Nephron progenitor cell (in vitro differentiated cells): Measurements from ENCODE around the gene PCNX2.

Experiments used
- DNase-seq: peaks from one replicate; pipeline ENCODE4 v3.0.0; 2021
- H3K27ac Mint-ChIP-seq: 2 replicates; pipeline ENCODE4 v1.8.0; 2021; ENCODE audit warnings: mild to moderate bottlenecking, moderate library complexity, mixed read lengths
- H3K27me3 Mint-ChIP-seq: 2 replicates; pipeline ENCODE4 v1.8.0; 2021; ENCODE audit warnings: mild to moderate bottlenecking, low read depth, mixed read lengths; ENCODE audit not compliant: poor library complexity
- H3K36me3 Mint-ChIP-seq: 2 replicates; pipeline ENCODE4 v1.8.0; 2021; ENCODE audit warnings: low read depth, mixed read lengths
- H3K4me1 Mint-ChIP-seq: 2 replicates; pipeline ENCODE4 v1.8.0; 2021; ENCODE audit warnings: mixed read lengths
- H3K4me3 Mint-ChIP-seq: 2 replicates; pipeline ENCODE4 v1.8.0; 2021; ENCODE audit warnings: mild to moderate bottlenecking, moderate library complexity, mixed read lengths
- H3K9me3 Mint-ChIP-seq: 2 replicates; pipeline ENCODE4 v1.8.0; 2021; ENCODE audit warnings: mild to moderate bottlenecking, moderate library complexity, mixed read lengths
- TF ChIP-seq, protein P1 (sequence below): fragments of 200-600 bp; sonication (generic); IDR thresholded peaks from 2 replicates; pipeline ENCODE4 v1.5.0; 2021; ENCODE audit warnings: antibody characterized with exemption

The PCNX2 gene

DNA sequence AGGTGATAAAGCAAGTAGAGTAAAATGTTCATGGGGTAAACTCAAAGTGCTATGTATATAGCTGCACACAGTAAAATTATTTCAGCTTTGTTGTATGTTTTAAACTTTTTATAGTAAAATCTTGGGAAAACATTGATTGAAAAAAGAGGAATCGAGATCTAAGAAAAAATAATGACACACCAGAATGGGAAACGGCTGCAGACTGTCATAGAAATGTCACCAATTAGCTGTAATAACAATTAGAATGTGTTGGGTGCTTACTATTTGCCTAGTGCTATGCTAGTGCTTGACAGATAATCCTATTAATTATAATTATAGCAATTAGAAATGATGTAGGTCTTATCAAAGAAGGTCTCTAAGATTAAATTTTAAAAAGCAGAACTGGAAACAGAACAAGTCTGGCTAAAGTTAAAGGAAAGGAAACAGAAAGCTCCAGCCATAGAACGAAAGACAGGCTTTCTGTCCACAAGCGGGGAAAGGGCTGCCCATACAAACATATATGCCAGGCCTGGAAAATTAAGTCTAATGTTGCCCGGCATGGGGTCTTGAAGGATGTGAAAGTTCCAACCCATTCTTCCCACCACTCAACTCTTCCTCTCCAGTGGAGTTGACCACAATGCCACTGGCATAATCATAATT lies 5.0 kb downstream of the PCNX2 start:
- Mint-ChIP-seq H3K36me3 (peaks cover 10% of the 10 kb centered on the region), H3K4me1 (peaks cover 7% of the 10 kb centered on the region), H3K27ac (no peak overlapping the region), H3K9me3 (no peaks in the 10 kb centered on the region), H3K4me3 (no peak overlapping the region), H3K27me3 (no peaks in the 10 kb centered on the region)
- TF ChIP-seq, protein P1, sequence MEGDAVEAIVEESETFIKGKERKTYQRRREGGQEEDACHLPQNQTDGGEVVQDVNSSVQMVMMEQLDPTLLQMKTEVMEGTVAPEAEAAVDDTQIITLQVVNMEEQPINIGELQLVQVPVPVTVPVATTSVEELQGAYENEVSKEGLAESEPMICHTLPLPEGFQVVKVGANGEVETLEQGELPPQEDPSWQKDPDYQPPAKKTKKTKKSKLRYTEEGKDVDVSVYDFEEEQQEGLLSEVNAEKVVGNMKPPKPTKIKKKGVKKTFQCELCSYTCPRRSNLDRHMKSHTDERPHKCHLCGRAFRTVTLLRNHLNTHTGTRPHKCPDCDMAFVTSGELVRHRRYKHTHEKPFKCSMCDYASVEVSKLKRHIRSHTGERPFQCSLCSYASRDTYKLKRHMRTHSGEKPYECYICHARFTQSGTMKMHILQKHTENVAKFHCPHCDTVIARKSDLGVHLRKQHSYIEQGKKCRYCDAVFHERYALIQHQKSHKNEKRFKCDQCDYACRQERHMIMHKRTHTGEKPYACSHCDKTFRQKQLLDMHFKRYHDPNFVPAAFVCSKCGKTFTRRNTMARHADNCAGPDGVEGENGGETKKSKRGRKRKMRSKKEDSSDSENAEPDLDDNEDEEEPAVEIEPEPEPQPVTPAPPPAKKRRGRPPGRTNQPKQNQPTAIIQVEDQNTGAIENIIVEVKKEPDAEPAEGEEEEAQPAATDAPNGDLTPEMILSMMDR = no peak
- DNase-seq = no peak

DNA sequence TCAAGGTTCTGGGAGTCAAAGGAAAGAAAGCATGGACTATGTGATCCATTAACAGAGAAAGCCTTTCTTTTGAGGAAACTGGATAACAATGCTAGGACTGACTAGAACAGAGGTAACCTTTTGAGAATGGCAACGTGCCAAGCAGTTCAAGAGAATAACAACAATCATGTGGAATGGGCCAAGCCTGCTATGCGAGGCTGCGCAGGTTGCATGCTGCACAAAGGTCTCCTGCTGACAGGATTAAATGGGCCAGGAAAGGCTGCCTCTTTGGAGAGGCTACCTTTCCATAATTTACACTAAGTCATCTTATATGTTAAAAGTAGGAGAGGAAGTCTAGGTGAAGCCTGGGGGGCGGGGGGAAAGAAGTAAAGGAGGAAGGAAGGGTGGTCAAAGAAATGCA lies 5.8 kb downstream of the PCNX2 start:
- TF ChIP-seq, protein P1 = no peak
- no peak overlapping the region for H3K27ac Mint-ChIP-seq
- H3K36me3 Mint-ChIP-seq = peaks cover 10% of the 10 kb centered on the region
- peaks cover 2% of the 10 kb centered on the region for H3K4me1 Mint-ChIP-seq
- H3K27me3 Mint-ChIP-seq = no peaks in the 10 kb centered on the region
- no peaks in the 10 kb centered on the region for H3K9me3 Mint-ChIP-seq
- no peak overlapping the region for H3K4me3 Mint-ChIP-seq
- DNase-seq = no peak

GRCh38 chr1:233282582-233282886 lies 13.0 kb downstream of the PCNX2 start:
- TF ChIP-seq, protein P1 = no peak
- H3K4me3 Mint-ChIP-seq = no peak overlapping the region
- DNase-seq = no peak
- no peaks in the 10 kb centered on the region for H3K9me3 Mint-ChIP-seq
- no peaks in the 10 kb centered on the region for H3K4me1 Mint-ChIP-seq
- peaks cover 2% of the 10 kb centered on the region for H3K36me3 Mint-ChIP-seq
- no peaks in the 10 kb centered on the region for H3K27me3 Mint-ChIP-seq
- no peak overlapping the region for H3K27ac Mint-ChIP-seq

GRCh38 chr1:233281711-233282581 lies 13.6 kb downstream of the PCNX2 start:
- H3K4me1 Mint-ChIP-seq = no peaks in the 10 kb centered on the region
- no peak for DNase-seq
- peak overlapping the region; percentile 41 for H3K27ac Mint-ChIP-seq
- no peak overlapping the region for H3K4me3 Mint-ChIP-seq
- H3K36me3 Mint-ChIP-seq = no peaks in the 10 kb centered on the region
- H3K27me3 Mint-ChIP-seq = no peaks in the 10 kb centered on the region
- no peaks in the 10 kb centered on the region for H3K9me3 Mint-ChIP-seq
- TF ChIP-seq, protein P1 = no peak

GRCh38 chr1:233279971-233280370 lies 15.6 kb downstream of the PCNX2 start:
- DNase-seq = no peak
- Mint-ChIP-seq H3K4me3 (no peak overlapping the region), H3K36me3 (no peaks in the 10 kb centered on the region), H3K4me1 (no peaks in the 10 kb centered on the region), H3K9me3 (no peaks in the 10 kb centered on the region), H3K27ac (no peak overlapping the region), H3K27me3 (no peaks in the 10 kb centered on the region)
- TF ChIP-seq, protein P1 = no peak

DNA sequence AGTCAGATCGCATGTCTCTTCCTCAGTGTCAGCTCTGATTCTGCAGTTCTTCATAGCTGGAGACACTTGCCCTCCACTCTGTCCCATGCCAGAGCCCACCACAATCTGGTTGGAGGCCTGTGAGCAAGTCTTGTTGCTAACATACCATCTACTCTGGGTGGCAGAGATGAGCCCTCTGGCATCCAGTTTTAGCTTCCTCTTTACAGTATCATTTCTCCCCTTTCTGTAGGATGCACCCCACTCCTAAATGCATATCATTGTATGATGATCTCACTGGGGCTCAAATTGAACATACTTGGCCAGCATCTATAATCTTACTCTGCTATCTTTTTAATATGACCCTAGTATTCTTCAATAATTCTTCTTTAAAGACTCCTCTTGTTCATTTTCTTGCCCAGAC lies 16.9 kb downstream of the PCNX2 start:
- H3K36me3 Mint-ChIP-seq = no peaks in the 10 kb centered on the region

More for the DNA sequence above, 16.9 kb downstream of the PCNX2 start:
- H3K4me3 Mint-ChIP-seq = no peak overlapping the region
- H3K9me3 Mint-ChIP-seq = no peaks in the 10 kb centered on the region
- TF ChIP-seq, protein P1 = no peak
- no peaks in the 10 kb centered on the region for H3K4me1 Mint-ChIP-seq
- no peak for DNase-seq
- no peak overlapping the region for H3K27ac Mint-ChIP-seq
- no peaks in the 10 kb centered on the region for H3K27me3 Mint-ChIP-seq
